HG02610 (cell line): Measurements from ENCODE around the gene UCHL1.
A peak's percentile ranks its signal among the peaks of the same experiment; 100 is the strongest.
"Not testable (repeated sequence)": the region's sequence is repeated elsewhere in the genome, so short reads cannot be mapped to it uniquely, and the experiment has no call there.

Source experiments
- ATAC-seq: cut with Tn5 transposase; IDR thresholded peaks from one replicate; pipeline ENCODE4 v1.9.1; 2021; ENCODE audit warnings: mild to moderate bottlenecking, moderate library complexity; ENCODE audit not compliant: unreplicated experiment

UCHL1 gene

GRCh38 chr4:41236032-41236431 lies 20.7 kb upstream of the UCHL1 start:
- ATAC-seq, result no peak

GRCh38 chr4:41236508-41236907 lies 20.2 kb upstream of the UCHL1 start:
- no peak for ATAC-seq

DNA sequence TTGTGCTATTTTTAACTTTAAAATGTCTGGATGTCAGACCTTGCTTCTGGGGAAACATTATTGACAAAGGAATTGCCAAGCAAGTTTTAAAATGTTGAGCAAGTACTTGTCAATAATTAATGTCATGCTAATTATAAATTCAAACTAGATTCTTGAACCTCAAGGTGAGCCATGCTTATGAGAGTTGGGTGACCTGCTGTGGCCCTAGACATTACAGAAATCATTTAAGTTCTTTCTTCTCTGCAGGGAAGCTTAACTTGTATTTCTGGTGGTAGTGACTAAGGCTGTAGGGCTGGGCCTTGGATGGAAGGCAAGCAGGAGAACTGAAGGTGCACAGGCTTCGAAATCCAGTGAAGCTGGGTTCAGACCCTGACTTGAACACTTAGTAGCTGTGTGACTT lies 14.8 kb upstream of the UCHL1 start:
- ATAC-seq, result no peak

GRCh38 chr4:41245983-41246382 lies 10.7 kb upstream of the UCHL1 start:
- ATAC-seq, result no peak

GRCh38 chr4:41256131-41256739 lies 493 bp upstream of the UCHL1 start:
- ATAC-seq, result no peak

DNA sequence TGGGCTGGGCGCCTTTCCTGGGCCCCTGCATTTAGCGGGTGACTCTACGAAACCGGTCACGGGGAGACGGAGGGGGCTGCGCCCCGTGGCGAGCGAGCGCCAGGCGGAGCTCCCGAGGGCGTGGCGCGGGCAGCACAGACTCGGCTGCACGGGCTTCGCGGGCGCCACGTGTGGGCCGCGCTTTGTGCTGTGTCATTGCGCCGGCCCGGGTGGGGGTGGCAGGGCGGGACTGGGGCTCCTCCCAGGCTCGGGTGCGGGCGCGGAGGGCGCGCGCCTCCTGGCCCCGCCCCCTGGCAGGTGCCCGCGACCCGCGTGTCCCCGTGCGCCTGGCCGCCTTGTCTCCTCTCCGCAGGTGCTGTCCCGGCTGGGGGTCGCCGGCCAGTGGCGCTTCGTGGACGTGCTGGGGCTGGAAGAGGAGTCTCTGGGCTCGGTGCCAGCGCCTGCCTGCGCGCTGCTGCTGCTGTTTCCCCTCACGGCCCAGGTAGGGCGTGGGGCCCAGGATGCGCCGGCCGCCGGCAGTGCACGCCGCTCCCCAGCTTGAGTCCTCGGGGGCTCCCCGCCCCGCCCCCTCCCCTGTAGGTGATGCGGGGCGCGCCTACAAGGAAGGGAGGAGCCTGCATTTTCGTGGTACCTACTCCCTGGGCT lies 651 bp downstream of the UCHL1 start:
- ATAC-seq, result no peak

GRCh38 chr4:41257906-41258305 lies 1.2 kb downstream of the UCHL1 start:
- ATAC-seq, result no peak

DNA sequence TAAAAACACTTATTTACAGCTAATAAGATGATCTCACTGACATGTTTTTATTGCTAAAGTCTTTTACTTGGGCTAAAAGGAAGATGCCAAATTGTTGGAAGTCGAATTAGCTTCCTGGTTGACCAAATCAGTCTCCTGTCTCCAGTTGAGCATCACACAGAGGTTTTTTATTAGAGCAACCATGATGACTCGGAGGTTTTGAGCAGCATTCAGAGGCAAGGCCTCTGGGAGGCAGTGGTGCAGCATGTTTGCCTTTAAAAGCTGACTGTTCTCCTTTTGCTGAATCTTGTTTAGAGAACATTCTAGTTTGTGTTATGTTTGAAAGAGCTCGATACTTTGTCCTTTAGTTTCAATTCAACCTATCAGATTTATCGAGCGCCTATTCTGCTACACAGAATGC lies 2.1 kb downstream of the UCHL1 start:
- ATAC-seq, result no peak

GRCh38 chr4:41260116-41260733 lies 3.5 kb downstream of the UCHL1 start:
- no peak for ATAC-seq

GRCh38 chr4:41262198-41262597 lies 5.5 kb downstream of the UCHL1 start:
- ATAC-seq, result no peak

DNA sequence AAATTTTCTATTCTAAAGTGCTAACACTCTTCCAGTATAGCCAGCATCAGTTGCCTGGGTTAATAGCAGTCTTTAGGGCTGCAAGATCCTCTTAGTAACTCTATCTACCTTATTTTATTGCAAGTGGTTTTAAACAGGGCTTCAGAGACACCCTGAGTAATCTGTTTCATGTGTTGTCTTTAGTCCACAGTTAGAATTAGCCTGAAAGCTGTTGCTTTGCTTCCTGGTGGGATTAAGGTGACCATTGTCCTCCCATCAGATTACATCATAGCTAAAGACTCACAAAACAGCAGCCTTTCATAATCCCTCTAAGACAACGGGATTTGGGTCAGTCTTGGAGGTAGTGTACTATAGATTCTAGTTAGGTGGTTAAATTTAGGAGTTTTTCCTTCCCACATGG lies 7.5 kb downstream of the UCHL1 start:
- no peak for ATAC-seq

DNA sequence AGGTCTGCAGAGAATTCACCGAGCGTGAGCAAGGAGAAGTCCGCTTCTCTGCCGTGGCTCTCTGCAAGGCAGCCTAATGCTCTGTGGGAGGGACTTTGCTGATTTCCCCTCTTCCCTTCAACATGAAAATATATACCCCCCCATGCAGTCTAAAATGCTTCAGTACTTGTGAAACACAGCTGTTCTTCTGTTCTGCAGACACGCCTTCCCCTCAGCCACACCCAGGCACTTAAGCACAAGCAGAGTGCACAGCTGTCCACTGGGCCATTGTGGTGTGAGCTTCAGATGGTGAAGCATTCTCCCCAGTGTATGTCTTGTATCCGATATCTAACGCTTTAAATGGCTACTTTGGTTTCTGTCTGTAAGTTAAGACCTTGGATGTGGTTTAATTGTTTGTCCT lies 11.3 kb downstream of the UCHL1 start:
- no peak for ATAC-seq

DNA sequence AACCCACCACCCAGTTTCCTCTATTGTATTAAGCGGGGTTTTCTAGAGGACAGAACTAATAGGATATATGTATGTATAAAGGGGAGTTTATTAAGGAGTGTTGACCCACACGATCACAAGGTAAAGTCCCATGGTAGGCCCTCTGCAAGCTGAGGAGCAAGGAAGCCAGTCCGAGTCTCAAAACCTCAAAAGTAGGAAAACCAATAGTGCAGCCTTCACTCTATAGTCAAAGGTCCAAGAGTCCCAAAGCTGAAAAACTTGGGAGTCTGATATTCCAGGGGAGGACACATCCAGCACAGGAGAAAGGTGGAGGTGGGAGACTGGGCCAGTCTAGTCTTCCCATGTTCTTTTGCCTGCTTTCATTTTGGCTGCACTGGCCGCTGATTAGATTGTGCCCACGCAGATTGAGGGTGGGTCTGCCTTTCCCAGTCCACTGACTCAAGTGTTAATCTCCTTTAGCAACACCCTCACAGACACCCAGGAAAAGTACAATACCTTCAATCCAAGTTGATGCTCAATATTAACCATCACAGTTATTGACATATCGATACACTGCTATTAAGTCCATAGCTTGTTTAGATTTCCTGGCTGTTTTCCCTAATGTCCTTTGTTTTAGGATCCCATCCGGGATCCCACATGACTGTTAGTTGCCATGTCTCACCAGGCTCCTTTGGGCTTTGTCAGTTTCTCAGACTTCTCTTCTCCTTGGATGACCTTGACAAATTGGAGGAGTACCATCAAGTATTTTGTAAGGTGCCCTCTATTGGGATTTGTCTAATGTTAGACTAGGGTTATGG lies 12.2 kb downstream of the UCHL1 start:
- ATAC-seq, result no peak

GRCh38 chr4:41269682-41270081 lies 13.0 kb downstream of the UCHL1 start:
- ATAC-seq, result no peak

GRCh38 chr4:41275931-41276330 lies 19.2 kb downstream of the UCHL1 start:
- not testable (repeated sequence) for ATAC-seq

DNA sequence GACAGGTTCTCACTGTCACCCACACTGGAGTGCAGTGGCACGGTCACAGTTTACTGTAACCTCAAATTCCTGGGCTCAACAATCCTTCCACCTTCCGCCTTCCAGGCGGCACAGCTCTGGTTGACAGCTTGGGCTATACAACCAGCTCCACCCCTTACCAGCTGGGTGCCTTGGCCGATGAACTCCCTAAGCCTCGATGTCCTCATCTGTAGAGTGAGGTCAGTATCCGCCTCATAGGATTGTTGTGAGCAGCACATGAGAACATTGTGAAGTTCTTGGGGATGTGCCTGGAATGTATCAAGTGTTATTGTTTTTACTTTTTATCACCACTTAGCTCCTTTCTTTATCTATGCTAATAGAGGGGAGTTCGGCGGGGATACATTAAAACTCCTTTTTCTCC lies 23.3 kb downstream of the UCHL1 start:
- no peak for ATAC-seq

DNA sequence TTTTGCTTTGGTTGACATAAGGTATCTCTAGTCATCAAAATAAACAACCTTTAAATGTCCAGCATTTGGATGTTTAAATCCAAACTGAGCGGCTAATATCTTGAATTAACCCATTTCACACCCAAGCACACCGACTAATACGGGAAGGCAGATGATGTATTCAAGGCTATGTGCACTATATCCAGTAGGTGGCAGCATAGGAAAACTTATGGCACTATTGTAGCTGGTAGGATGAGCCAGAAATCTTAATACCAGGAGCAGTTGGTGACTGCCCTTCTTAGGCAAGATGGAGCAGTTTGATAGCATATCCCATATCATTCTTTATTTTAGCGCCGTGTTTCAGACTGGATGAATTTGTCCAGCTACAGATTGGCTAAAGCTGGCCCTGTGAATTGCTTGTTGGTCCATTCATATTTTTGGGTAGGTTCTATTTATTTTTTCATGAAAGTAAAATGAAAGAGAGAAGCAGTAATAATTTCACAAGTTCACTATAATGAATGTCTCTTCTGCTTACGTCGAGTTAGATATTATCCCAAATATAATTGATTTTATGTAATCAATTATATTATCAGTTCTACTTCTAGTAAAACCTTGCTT lies 24.4 kb downstream of the UCHL1 start:
- peak; percentile 96 for ATAC-seq

GRCh38 chr4:41282366-41282765 lies 25.6 kb downstream of the UCHL1 start:
- no peak for ATAC-seq

DNA sequence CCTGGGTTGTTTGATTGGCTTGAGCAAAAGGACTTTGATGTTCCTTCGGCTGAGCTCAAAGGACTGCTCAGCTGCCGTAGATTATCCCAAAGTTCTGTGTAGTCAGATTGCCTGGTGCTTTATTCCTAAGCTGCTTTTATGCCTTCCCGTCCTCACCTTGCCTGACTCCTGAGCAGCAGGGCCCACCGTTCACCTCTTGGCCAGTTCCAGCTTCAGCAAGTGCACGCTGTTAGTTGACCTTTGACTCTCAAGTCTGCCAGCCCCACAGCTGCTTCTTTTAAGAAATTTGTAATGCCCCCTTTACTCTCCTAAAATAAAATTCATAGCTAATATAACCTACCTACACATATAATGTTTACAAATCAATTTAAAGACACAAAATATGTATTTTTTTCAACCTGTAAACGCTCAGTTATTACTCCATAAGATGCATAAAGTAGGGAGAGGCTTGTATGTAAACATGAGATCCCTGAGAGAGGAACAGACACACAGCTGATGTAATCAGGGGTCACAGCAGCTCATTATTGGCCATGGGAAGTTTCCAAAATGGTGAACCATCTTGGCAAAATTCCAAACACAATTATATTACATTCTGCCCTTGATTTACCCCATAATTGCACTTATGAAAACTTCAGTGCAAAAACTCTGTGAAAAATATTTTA lies 28.6 kb downstream of the UCHL1 start:
- ATAC-seq, result no peak

DNA sequence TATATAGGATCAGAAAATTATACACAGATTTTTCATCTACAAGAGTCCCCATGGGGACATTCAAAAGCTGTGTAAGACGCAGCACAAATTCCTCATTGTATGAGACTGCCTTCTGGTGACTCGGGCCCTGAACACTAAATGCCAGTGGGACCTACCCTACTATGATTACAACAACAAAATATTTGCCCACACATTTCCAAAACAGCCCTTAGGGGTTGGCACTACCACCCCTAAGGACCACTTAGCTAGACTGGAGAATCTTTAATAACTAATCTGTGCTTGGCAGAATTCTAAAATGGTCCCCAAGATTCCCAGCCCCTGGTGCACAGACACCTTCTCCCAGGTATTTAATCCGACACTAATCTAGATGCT lies 29.1 kb downstream of the UCHL1 start:
- ATAC-seq, result no peak

DNA sequence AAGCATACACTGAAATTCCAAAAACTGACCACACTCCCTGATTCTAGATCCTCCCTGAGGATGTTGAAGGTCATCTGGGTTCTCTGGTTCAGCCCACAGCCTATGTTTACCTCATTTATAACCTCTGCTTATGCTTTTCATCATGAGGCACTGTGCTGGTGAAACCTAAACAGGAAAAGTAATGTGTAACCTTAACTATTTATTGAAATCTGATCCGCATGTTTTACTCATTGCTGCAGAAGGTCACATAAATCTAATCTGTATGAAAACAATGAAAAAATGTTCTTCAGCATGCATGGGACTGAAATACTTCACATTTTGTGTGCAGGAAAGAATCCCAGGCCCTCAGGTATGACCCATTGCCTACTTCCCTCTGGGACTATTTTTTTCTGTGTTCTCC lies 30.3 kb downstream of the UCHL1 start:
- ATAC-seq, result no peak
